ENCODE measurements around the gene PRAC1.

PRAC1 gene

DNA sequence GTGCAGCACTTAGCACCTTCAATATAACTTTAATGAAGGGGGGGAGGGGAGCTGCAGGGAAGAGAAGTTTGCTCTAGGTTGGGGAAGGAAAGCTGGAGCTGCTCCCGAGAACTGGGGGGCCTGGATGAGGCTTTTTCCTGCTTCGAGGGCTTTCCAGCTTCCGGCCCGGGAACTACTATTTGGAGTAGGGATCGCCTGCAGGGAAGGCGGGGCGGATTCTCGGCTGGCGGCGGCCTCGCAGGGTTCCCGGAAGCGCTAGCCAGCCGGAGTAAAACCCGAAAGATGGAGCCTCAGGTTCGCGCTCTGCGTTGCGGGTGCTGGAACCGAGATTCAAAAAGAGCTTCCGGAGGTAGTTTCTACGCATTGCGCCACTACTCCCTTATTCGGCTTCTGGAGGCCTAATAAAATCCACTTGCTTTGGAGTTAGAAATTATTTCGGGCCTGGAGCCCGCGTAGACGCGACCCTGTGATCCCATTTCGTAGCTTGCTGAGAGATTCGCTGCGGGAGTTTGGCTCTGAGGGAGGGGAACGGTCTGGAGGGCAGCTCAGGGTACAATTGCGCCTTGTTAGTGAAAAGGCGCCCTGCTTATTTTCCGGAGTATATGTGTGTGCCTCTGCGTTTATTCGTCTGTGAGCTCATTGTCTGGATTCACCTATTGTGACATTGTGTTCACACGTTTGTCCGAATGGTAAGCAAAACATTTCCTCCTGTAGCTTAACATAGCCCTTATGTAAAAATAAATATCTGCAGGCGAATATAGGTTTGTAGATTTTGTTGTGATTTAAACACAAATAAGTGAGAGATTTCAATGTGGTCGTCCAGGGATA is 1.3 kb upstream of the PRAC1 start:
- Histone ChIP-seq H2AFZ (ENCODE audit: low read length) (peak overlapping the region; percentile 61), H3K9ac (ENCODE audit: low read length) (no peak overlapping the region), H3K27me3 (replicated peaks; ENCODE audit: insufficient read depth, low read length) (peaks cover 92% of the 10 kb centered on the region), H3K4me1 (ENCODE audit: low read length) (no peaks in the 10 kb centered on the region), H4K20me1 (ENCODE audit: insufficient read depth, low read length) (no peaks in the 10 kb centered on the region), H3K4me3 (ENCODE audit: low read length) (peak overlapping the region; percentile 49), H3K79me2 (ENCODE audit: low read length) (no peaks in the 10 kb centered on the region), H3K9me2 (replicated peaks; ENCODE audit: insufficient read depth, low read length) (no peaks in the 10 kb centered on the region), H3K27ac (ENCODE audit: low read length) (no peak overlapping the region), H3K36me3 (replicated peaks; ENCODE audit: insufficient read depth, low read length) (no peaks in the 10 kb centered on the region), H3K4me2 (ENCODE audit: low read depth, low read length) (peak overlapping the region; percentile 64), H3K9me3 (replicated peaks; ENCODE audit: insufficient read depth, low read length) (no peaks in the 10 kb centered on the region), H3F3A (ENCODE audit: insufficient read depth, low read length) (no peaks in the 10 kb centered on the region)
- DNase-seq: peak; percentile 20
- no peak for TF ChIP-seq EZH2phosphoT487 (IDR thresholded peaks at IDR 0.05; ENCODE audit: low read length)
- TF ChIP-seq, protein P1, sequence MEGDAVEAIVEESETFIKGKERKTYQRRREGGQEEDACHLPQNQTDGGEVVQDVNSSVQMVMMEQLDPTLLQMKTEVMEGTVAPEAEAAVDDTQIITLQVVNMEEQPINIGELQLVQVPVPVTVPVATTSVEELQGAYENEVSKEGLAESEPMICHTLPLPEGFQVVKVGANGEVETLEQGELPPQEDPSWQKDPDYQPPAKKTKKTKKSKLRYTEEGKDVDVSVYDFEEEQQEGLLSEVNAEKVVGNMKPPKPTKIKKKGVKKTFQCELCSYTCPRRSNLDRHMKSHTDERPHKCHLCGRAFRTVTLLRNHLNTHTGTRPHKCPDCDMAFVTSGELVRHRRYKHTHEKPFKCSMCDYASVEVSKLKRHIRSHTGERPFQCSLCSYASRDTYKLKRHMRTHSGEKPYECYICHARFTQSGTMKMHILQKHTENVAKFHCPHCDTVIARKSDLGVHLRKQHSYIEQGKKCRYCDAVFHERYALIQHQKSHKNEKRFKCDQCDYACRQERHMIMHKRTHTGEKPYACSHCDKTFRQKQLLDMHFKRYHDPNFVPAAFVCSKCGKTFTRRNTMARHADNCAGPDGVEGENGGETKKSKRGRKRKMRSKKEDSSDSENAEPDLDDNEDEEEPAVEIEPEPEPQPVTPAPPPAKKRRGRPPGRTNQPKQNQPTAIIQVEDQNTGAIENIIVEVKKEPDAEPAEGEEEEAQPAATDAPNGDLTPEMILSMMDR (IDR thresholded peaks at IDR 0.05; ENCODE audit: low read length): no peak
- no peak for TF ChIP-seq EZH2 (optimal IDR thresholded peaks at IDR 0.05; ENCODE audit: low read depth, low read length)

DNA sequence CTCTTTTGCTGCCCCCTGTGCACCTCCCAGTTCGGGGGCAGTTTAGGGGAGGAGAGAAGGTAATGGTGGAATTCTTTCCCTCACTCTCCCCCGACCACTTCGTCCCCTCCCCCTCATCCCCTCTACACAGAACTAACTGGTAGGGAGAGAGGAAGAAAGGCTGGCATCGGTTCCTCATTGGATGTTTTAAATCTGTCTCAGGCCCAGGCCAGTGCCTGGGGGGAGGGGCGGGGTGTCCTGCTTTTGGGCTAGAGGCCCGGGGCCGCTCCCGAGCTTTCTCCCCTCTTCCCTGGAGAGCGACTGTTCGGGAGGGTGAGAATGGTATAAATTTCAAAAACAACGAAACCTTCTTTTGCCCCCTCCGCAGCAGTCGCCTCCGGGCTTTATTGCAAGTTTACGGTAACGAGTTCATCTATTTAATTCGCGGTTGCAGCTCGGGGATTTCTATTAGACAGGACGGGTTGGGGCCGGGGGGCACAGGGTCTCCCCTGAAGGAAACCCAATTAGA is 651 bp upstream of the PRAC1 start, which contains the start of gene PRAC2:
TSS of gene PRAC2 (plus strand) at position 271 of the 508 bp plus-strand sequence. CDS start 1,226 bp downstream, outside the sequence.
- H3K79me2 ChIP-seq (ENCODE audit: low read length): no peaks in the 10 kb centered on the region
- H3K9me3 ChIP-seq (replicated peaks; ENCODE audit: insufficient read depth, low read length): no peaks in the 10 kb centered on the region
- H3K27ac ChIP-seq (ENCODE audit: low read length): no peak within 1 kb of the TSS
- H3F3A ChIP-seq (ENCODE audit: insufficient read depth, low read length): no peaks in the 10 kb centered on the region
- peak within 1 kb of the TSS; percentile 49 for H3K4me3 ChIP-seq (ENCODE audit: low read length)
- no peak within 1 kb of the TSS for H3K9ac ChIP-seq (ENCODE audit: low read length)
- peak within 1 kb of the TSS; percentile 64 for H3K4me2 ChIP-seq (ENCODE audit: low read depth, low read length)
- H4K20me1 ChIP-seq (ENCODE audit: insufficient read depth, low read length): no peaks in the 10 kb centered on the region
- no peaks in the 10 kb centered on the region for H3K36me3 ChIP-seq (replicated peaks; ENCODE audit: insufficient read depth, low read length)
- peaks cover 91% of the 10 kb centered on the region for H3K27me3 ChIP-seq (replicated peaks; ENCODE audit: insufficient read depth, low read length)
- H2AFZ ChIP-seq (ENCODE audit: low read length): peak within 1 kb of the TSS; percentile 61
- DNase-seq: no peak
- no peaks in the 10 kb centered on the region for H3K4me1 ChIP-seq (ENCODE audit: low read length)
- TF ChIP-seq, protein P1 (IDR thresholded peaks at IDR 0.05; ENCODE audit: low read length): no peak
- TF ChIP-seq EZH2phosphoT487 (IDR thresholded peaks at IDR 0.05; ENCODE audit: low read length) (no peak), EZH2 (optimal IDR thresholded peaks at IDR 0.05; ENCODE audit: low read depth, low read length) (no peak)
- no peaks in the 10 kb centered on the region for H3K9me2 ChIP-seq (replicated peaks; ENCODE audit: insufficient read depth, low read length)

DNA sequence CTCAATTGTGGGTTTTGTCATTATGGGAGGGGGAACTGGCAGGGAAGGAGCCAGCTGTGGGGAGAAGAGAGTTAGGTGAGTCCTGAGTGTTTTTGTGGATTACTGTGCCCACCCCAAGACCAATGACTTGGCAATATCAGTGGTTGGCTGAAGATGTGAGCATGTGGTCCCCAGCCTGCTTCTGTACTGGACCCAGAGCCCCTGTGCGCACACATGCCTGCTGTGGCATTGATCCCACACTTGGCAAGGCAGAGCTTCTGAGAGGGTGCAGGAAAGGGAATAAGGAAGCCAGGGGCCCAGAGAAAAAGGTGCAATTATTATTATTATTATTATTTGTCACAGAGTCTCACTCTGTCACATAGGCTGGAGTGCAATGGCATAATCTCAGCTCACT is 1.3 kb downstream of the PRAC1 start:
- Histone ChIP-seq H3K9me2 (replicated peaks; ENCODE audit: insufficient read depth, low read length) (no peaks in the 10 kb centered on the region), H2AFZ (ENCODE audit: low read length) (no peak overlapping the region), H3K27ac (ENCODE audit: low read length) (no peak overlapping the region), H3K36me3 (replicated peaks; ENCODE audit: insufficient read depth, low read length) (no peaks in the 10 kb centered on the region), H3K27me3 (replicated peaks; ENCODE audit: insufficient read depth, low read length) (peaks cover 83% of the 10 kb centered on the region), H3K4me2 (ENCODE audit: low read depth, low read length) (no peak overlapping the region), H3K4me3 (ENCODE audit: low read length) (no peak overlapping the region), H3K4me1 (ENCODE audit: low read length) (no peaks in the 10 kb centered on the region), H3F3A (ENCODE audit: insufficient read depth, low read length) (no peaks in the 10 kb centered on the region), H3K79me2 (ENCODE audit: low read length) (no peaks in the 10 kb centered on the region), H3K9ac (ENCODE audit: low read length) (no peak overlapping the region), H3K9me3 (replicated peaks; ENCODE audit: insufficient read depth, low read length) (no peaks in the 10 kb centered on the region), H4K20me1 (ENCODE audit: insufficient read depth, low read length) (no peaks in the 10 kb centered on the region)
- TF ChIP-seq EZH2 (optimal IDR thresholded peaks at IDR 0.05; ENCODE audit: low read depth, low read length) (no peak), EZH2phosphoT487 (IDR thresholded peaks at IDR 0.05; ENCODE audit: low read length) (no peak)
- TF ChIP-seq, protein P1 (IDR thresholded peaks at IDR 0.05; ENCODE audit: low read length): no peak
- DNase-seq: no peak
